GM19043 (cell line): ENCODE measurements around the gene NCDN.
"Not testable (repeated sequence)": the region's sequence is repeated elsewhere in the genome, so short reads cannot be mapped to it uniquely, and the experiment has no call there.

ENCODE experiments used
- ATAC-seq: cut with Tn5 transposase; IDR thresholded peaks from one replicate; pipeline ENCODE4 v1.9.1; 2021; ENCODE audit warnings: low read depth; ENCODE audit not compliant: unreplicated experiment

NCDN gene

DNA sequence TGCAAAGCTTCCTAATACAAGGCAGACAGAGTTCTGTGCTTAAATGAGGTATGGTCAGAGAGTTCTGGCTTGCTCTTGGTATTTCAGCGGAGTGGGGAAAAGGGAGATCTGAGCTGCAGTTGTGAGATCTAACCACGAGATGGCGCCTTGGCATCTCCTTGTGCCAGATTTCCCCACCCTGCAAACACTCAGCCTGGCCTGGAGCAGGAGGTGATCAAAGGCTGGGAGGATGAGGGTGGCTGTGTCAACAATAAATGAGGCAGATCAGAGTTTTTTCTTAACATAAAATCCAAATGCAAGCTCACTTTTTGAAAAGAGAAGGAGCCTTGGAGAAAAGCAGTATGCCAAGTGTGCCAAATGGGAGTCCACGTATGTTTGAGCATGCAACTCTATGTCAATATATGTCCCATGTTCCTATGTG lies 11.4 kb downstream of the NCDN start:
- no peak for ATAC-seq

DNA sequence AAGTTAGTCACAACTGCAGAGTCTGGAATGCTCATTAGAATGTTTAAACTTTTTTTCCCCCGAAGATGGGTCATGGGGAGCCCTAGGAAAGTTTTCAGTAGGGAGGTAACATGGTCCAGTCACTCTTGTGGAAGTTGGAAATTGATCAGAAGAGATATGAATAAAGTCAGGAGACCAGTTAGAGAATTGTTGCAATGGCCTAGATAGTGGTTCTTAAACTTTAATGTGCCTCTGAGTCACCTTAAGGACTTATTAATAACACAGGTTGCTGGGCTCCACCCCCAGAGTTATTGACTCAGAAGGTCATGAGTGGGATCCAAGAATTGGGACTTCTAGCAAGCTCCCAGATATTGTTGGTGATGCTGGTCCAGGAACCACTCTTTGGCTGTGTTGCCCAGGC lies 12.3 kb downstream of the NCDN start:
- no peak for ATAC-seq

DNA sequence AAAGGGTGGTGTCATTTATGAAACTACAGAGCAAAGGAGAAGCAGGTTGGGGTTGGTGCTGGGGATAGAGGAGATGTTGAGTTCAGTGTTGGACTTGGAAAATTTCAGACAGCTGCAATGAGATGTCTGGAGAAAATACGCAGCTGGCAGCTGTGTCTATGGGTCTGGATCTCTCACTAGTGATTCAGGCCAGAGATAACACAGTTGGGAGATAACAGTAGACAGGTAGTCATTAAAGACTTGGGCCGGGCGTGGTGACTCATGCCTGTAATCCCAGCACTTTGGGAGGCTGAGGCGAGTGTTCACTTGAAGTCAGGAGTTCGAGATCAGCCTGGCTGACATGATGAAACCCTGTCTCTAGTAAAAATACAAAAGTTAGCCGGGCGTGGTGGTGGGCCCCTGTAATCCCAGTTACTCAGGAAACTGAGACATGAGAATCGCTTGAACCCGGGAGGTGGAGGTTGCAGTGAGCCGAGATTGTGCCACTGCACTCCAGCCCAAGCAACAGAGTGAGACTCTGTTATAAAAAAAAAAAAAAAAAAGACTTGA lies 13.1 kb downstream of the NCDN start:
- no peak for ATAC-seq

DNA sequence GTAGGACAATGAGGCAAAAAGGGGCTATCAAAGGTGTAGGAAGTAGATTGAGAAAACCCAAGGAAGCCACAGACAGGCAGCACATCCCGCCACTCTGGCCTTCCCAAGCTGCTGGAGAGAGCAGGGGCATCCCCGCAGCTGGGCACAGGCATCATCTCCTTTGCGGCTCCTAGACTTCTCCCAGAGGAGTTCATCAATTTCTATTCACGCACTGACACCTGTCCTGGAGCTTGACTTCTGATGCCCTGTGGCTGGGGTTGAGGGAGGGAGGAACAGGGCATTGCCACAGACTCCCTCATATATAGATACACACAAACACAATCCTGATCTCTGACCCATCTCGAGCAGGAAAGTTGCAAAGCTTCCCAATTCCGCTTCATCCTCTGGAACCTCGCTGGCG lies 13.7 kb downstream of the NCDN start:
- ATAC-seq = no peak

DNA sequence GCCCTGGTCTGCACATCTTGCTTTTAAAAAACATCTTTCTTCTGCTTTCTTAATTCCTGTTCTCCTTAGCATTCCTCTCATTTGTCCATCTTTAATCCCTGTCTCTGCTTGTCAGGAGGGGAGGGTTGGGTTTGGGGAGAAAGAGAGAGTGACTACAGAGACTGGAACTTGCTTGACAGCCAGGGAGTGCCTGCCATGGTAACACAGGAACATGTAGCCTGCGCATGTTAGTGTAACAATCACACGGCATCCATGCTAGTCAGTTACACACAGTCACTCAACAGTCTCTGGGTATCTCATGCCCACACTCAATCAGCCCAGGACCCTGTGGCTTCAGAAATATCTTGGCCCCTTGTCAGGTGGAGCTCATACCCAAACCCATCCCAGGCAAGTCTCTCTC lies 14.7 kb downstream of the NCDN start:
- ATAC-seq = no peak

DNA sequence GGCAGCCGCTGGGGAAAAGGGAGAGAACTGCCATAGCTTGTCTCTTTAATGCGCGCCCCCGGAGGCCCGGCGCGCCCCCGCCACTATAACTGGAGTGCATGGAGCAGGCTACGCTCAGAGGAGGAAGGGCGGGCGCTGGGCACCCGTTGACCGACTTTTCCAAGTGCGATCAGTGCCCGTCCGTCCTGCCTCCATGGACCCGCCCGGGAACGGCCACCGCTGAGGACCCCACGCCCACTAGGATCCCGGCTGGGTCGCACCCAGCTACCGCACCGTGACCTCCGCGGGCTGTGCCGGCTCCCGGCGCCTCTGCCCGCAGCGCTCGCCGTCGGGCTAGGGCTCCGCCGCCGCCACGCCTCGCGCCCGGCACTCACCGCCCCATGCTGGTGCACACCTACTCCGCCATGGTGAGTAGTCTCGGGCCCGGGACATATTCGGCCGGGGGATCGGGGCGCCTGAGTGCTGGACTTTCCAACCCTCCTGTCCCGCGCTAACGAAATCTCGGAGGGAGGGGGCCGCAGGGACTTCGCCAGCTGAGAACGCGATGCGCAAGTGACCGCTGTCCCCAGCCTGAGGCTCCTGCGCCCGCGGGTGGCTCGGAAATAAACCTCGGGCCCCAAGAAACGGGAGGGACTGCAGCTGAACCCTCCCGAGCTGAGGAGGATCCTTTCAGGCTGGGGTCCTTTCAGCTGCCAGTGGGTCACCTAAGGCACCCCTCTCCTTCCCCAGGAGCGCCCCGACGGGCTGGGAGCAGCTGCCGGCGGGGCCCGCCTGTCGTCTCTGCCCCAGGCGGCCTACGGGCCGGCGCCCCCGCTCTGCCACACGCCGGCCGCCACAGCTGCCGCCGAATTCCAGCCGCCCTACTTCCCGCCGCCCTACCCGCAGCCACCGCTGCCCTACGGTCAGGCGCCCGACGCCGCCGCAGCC lies 15.9 kb downstream of the NCDN start, which contains the start of gene TFAP2E:
TFAP2E (plus strand) TSS at position 117 of the 927 bp plus-strand sequence; CDS start at position 381, 264 bp downstream.
- no peak for ATAC-seq

DNA sequence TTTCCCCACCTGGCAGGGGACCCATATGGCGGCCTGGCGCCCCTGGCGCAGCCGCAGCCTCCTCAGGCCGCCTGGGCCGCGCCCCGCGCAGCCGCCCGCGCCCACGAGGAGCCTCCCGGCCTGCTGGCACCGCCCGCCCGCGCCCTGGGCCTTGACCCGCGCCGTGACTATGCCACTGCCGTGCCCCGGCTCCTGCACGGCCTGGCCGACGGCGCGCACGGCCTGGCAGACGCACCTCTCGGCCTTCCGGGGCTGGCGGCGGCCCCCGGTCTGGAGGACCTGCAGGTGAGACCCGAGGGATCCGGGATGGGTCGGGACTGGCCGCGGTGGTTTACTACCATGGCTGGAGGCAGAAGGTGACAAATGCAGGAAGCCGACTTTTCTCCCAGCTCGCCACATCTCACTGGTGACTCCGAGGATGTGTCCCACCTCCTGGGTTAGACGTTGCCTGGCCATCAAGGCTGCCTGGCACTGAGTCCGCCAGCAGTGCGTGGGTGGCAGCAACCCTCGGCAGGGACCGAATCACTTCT lies 16.6 kb downstream of the NCDN start:
- no peak for ATAC-seq

DNA sequence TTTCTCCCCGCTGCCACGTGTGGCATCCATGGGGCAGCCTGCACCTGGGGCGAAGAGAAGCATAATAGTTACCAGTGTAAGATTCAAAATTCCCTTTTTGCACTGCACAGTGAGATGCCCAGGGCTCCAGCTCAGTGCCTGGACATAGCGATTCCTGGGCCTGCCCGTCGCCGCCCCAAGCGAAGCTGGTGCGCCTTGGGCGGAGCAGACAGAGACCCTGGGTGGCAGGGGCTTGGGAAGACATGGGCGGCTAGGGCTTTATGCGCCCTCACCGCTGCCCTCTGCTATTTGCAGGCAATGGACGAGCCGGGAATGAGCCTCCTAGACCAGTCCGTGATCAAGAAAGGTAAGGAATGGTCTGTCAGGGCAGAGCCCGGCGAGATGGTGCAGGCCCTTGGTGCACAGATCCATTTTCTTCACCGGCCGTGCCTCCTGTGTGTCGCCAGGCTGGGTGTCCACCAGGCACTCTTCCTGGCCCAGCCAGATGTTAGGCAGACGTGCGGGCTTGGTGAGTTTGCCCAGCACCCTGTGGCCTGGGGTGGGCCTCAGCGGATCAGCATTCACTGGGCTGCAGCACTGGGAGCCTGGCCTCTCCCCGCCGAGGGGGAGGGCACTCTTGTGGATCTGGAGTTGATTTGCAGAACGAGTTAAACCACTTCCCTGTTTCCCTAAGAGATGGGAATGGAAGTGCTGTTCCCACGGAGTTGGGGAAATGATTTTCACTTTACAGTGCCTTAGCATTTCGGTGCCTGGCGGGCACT lies 17.2 kb downstream of the NCDN start:
- no peak for ATAC-seq

DNA sequence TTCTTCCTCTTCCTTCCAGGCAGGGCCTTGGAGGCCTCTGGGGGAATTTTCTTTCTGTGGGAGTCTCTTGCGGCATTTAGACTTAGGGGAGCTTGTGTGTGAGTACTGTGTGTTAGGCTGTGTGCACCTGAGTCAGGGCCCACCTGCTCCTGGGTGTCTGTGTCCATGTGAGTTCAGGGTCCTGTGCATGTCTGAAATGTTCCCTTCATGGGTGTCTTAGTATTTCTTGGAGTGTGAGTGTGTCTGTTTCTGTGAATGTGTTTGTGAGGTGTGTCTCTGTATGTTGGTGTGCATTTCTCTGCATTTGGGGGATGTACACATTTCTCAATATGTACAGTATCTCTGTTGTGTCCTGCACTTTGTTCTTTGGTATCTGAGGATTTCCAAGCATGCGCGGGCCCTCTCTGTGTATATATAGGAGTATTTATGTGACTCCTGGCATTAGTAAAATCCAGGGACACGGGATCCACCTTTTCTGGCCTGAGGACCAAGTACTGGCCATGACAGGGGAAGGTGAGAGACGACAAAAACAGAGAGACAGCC lies 17.9 kb downstream of the NCDN start:
- ATAC-seq = no peak

DNA sequence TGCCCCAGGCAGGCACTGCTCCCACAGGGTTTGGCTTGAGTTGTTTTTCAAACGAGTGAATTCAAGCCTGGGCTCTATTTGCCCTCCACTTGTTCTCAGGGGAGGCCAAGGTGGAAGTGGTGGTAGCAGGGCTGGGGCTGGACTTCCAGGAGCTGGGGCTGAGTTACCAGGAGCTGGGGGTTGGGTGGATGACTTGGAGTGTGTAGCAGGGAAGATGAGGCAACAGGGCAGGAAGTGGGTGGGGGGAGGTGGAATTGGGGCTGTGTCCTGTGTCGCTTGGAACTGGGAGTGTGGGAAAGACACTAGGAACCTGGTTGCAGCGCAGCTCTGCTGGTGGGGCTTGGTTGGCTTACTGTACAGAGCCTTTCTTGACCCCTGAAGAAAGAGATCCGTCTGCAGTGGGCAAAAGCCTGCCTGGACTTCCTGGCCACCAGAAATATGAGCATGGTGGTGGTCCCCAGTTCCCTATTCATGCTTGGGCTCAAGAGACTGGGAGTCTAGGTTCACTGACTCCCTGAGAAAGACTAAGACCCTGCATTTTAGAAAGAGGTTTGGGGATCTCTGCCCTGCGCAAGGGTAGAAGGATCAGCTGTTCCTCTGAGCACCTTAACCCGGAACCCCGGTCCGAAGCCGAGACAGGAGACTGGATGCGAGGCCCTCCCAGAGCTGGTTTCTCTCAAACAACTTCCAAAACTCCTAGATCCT lies 18.6 kb downstream of the NCDN start:
- ATAC-seq = no peak

DNA sequence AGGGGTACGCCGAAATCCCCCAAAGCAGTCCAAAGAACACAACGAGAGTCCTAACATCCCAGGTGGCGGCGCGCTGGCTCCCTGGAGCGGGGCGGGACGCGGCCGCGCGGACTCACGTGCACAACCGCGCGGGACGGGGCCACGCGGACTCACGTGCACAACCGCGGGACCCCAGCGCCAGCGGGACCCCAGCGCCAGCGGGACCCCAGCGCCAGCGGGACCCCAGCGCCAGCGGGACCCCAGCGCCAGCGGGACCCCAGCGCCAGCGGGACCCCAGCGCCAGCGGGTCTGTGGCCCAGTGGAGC lies 19.1 kb downstream of the NCDN start:
- ATAC-seq = not testable (repeated sequence)

DNA sequence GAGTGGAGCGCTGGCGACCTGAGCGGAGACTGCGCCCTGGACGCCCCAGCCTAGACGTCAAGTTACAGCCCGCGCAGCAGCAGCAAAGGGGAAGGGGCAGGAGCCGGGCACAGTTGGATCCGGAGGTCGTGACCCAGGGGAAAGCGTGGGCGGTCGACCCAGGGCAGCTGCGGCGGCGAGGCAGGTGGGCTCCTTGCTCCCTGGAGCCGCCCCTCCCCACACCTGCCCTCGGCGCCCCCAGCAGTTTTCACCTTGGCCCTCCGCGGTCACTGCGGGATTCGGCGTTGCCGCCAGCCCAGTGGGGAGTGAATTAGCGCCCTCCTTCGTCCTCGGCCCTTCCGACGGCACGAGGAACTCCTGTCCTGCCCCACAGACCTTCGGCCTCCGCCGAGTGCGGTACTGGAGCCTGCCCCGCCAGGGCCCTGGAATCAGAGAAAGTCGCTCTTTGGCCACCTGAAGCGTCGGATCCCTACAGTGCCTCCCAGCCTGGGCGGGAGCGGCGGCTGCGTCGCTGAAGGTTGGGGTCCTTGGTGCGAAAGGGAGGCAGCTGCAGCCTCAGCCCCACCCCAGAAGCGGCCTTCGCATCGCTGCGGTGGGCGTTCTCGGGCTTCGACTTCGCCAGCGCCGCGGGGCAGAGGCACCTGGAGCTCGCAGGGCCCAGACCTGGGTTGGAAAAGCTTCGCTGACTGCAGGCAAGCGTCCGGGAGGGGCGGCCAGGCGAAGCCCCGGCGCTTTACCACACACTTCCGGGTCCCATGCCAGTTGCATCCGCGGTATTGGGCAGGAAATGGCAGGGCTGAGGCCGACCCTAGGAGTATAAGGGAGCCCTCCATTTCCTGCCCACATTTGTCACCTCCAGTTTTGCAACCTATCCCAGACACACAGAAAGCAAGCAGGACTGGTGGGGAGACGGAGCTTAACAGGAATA lies 19.7 kb downstream of the NCDN start:
- peak; percentile 85 for ATAC-seq

DNA sequence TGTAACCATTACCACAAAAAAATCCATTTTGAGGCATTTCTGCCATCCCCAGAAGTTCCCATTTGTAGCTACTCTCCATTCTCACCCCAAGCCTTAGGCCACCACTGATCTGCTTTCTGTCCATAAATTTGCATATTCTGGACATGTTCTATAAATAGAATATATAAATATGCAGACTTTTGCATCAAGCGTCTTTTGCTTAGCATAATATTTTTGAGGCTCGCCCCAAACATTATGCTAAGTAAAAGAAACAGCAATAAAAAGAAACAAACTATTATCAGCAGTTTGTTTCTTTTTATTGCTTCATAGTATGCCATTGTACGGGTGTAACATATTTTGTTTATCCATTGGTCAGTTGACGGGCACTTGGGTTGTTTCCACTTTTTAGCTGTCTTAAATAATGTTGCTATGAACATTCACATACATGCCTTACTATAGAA lies 23.4 kb downstream of the NCDN start:
- ATAC-seq = no peak

DNA sequence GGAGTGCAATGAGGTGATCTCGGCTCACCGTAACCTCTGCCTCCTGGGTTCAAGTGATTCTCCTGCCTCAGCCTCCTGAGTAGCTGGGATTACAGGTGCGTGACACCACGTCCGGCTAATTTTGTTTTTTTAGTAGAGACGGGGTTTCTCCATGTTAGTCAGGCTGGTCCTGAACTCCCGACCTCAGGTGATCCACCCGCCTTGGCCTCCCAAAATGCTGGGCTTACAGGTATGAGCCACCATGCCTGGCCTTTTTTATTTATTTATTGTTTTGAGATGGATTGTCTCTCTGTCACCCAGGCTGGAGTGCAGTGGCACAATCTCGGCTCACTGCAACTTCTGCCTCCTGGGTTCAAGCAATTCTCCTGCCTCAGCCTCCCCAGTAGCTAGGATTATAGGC lies 24.0 kb downstream of the NCDN start:
- not testable (repeated sequence) for ATAC-seq

DNA sequence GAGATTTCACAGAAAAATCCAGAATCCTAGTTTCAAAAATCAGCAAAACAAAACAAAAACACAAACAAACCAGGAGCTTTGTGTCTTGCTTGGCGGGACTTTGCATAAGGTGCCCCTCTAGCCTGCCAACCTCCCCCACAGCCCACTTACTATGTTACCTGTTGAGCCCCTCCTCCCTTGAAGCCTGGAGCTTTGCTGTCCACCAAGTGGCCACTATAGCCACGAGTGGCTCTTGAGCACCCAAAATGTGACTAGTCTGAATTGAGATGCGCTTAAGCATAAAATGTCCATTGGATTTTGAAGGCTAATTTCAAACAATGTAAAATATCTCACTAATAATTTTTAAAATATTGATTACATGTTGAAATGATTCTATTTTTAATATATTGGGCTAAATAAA lies 27.7 kb downstream of the NCDN start:
- no peak for ATAC-seq

DNA sequence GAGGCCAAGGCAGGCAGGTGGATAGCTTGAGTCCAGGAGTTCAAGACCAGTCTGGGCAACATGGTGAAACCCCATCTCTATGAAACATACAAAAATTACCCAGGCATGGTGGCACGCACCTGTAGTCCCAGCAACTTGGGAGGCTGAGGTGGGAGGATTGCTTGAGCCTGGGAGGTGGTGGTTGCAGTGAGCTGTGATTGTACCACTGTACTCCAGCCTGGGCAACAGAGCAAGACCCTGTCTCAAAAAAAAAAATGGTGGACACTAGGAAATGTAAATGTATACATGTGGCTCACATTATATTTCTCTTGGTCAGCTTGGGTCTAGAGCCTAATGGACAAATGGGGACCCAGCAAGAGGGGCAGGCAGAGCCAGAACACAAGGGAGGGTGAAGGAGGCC lies 28.2 kb downstream of the NCDN start:
- not testable (repeated sequence) for ATAC-seq

DNA sequence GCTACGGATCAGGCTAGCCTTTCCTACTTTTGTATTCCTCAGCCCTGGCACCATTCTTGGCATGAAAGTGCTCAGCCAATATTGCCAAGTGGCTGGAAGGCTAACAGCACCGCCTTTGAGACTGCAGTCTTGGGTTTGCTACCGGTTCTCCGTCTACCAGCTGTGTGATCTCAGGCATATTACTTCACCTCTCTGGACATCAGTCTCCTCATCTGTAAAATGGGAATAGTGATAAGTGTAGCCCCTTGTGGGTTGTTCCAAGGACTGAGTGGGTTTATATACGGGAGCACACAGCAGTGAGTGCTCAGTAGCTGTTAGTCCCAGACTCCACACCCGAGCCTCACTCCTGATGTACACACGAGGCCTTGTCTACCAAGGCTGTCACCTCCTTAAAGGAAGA lies 29.2 kb downstream of the NCDN start:
- ATAC-seq = no peak

DNA sequence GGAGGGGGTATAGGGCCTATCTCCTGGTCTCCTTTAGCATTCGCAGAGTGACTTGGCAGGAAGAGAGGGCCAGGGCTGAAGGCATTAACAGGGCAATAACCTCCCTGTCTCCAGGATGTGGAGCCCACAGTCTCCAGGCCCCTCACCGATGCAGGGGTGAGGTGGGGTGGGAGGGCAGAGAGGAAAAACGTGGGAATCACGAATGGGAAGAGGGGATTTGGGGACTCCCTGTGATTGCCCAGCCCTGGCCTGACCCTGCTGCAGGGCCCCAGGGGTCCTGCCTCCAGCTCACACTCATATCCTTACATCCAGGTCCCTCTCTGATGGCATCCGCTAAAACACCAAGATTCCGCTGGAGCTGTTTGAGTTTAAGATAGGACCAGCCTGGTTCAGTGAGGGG lies 30.1 kb downstream of the NCDN start:
- ATAC-seq = no peak

DNA sequence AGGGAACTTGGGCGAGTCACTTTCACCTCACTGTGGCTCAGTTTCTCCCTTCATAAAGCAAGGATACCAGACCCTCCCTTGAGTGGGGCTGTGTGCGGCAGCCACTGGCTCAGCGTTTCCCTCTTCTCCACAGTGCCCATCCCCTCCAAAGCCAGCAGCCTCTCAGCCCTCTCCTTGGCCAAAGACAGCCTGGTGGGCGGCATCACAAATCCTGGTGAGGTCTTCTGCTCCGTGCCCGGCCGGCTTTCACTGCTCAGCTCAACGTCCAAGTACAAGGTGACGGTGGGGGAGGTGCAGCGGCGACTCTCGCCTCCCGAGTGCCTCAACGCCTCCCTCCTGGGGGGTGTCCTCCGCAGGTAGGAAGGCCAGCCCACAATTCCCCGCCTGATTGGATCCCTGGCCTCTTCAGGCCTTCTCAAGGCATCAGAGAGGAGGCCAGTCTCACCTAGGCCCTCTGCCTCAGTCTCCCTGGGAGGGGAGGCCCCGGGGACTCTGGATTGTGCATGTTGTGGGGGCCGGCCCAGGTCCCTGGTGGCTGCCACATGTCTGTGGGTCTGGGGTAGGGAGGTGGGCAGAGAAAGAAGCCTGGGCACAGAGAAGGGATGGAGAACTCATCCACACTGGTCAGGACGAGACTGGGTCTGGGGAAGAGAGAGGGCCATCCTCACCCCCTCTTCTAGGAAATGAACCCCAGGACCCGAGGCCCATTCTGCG lies 30.8 kb downstream of the NCDN start:
- ATAC-seq = no peak
